Psoas muscle (tissue), 8 donors: ENCODE results near the gene LGALS1. TPM values are rescaled to one million over a fixed set of nuclear protein-coding genes. Genes with fewer than 3 reads are reported as not detected.

Source experiments
- ATAC-seq, 4 donors: fragments of 200-7000 bp; cut with Tn5 transposase; one replicate each; pipeline ENCODE4 v1.9.1; 2020; ENCODE audit warnings: moderate library complexity in 3 of 4, mild to moderate bottlenecking in 2 of 4
- DNase-seq, 2 donors: peaks; one replicate each; pipeline ENCODE4 v3.0.0-alpha.2; 2020
- H3K27ac ChIP-seq: fragments of 200-600 bp; one replicate; pipeline ENCODE4 v1.8.0; 2022
- H3K27me3 ChIP-seq, 3 donors: fragments of 200-600 bp in 1 of 3; one replicate each; pipeline versions ENCODE4 v1.6.1 to v1.8.0; 2013 to 2022; ENCODE audit warnings: low read length in 2 of 3, mild to moderate bottlenecking in 2 of 3, moderate library complexity in 1 of 3; ENCODE audit not compliant: insufficient read depth in 3 of 3
- H3K36me3 ChIP-seq, 2 donors: fragments of 200-600 bp in 1 of 2; one replicate each; pipeline versions ENCODE4 v1.6.1 to v1.8.0; 2013 to 2022; ENCODE audit warnings: low read depth in 1 of 2, mild to moderate bottlenecking in 1 of 2, moderate library complexity in 1 of 2; ENCODE audit not compliant: insufficient read depth in 1 of 2
- H3K4me1 ChIP-seq: fragments of 200-600 bp; one replicate; pipeline ENCODE4 v1.8.0; 2022
- H3K4me3 ChIP-seq: fragments of 200-600 bp; one replicate; pipeline ENCODE4 v1.8.0; 2022; ENCODE audit warnings: mild to moderate bottlenecking
- H3K9me3 ChIP-seq: fragments of 200-600 bp; one replicate; pipeline ENCODE4 v1.8.0; 2022
- CTCF ChIP-seq: fragments of 200-600 bp; IDR thresholded peaks from one replicate; pipeline ENCODE4 v1.8.0; 2022; ENCODE audit warnings: antibody characterized with exemption
- WGBS, 3 donors: extraction: QIAGEN DNeasy Blood & Tissue Kit; methylation state at CpG; one replicate each; pipeline versions ENCODE4 v1.1.6 to v1.1.7; 2013; 5-methylcytosine and 5-hydroxymethylcytosine counted together
- intact Hi-C, 2 donors: fragments of 100-400 bp; cut with DNase I; formaldehyde crosslinking; loops; one replicate each; pipeline versions ENCODE4 v1.11.0 to v1.14.2; 2022
- polyA plus RNA-seq, 3 donors: library from polyadenylated mRNA; stranded (reverse); fragments of 200-250 nt; gene quantifications; one replicate each; pipeline ENCODE4 v1.2.3, GENCODE V29; 2013
- total RNA-seq, 4 donors: library from RNA; stranded (reverse); fragmentation: NEBNext Ultra II Directional in 2 of 4; extraction: Animal tissue kit (Norgen Biotek cat#: 25700) in 2 of 4; gene quantifications; one replicate each; pipeline versions ENCODE4 v1.2.1 to v1.2.4, GENCODE V29; 2021 to 2023
- donor health status: healthy with polysubstance abuse.
- donor health status: DM: no; HTN: no; CAD: no; lungs with moderate emphysema.
- donor health status: Bipolar disorder and iron deficiency.
- donor health status: healthy.
- donor health status: DM: yes; HTN: yes; CAD: no.
- donor health status: DM: no; HTN: no; CAD: no.
- donor health status: DM: no; HTN: no; CAD: no.
- donor health status: DM: yes; HTN: yes; CAD: no.

The LGALS1 gene
- total and polyA plus RNA-seq, 7 donors, result 434 to 1,817 (median 976) TPM

GRCh38 chr22:37627121-37627520, 48.3 kb upstream of the LGALS1 start:
- 68 to 85% (median 72%) methylated on average over 6 to 7 of the region's 7 CpGs for WGBS, 3 donors
- Histone ChIP-seq H3K27ac (peak overlapping the region; percentile 74), H3K27me3 (no peaks in the 10 kb centered on the region), H3K4me1 (peaks cover 24% of the 10 kb centered on the region), H3K4me3 (no peak overlapping the region), H3K9me3 (no peaks in the 10 kb centered on the region), H3K36me3 (peaks cover 0 to 76% of the 10 kb centered on the region in 2 donors)
- intact Hi-C loops, result no loop called here
- TF ChIP-seq CTCF, result no peak
- DNase-seq (no peak), ATAC-seq (no peak)

DNA sequence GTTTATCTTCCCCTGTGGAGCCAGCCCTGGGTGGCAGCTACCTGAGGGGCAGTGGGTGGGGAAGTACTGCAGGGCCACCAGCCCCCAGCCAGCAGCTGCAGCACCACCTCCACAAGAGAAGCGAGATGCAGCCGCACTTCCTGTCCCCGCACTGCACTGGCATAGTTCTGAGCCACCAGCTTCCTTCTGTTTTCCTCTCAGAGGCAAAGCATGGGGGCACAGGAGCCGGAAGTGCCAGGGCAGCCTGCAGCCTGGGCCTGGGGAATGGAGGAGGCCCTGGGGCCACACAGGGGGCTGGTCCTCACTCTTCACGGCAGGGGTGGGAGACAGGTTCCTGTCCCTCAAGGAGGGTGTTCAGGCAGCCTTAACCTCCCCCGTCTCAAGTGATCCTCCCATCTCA, 47.9 kb upstream of the LGALS1 start:
- no peak for TF ChIP-seq CTCF
- H3K9me3 ChIP-seq, result no peaks in the 10 kb centered on the region
- 80 to 86% (median 84%) methylated on average over 6 of the region's 6 CpGs for WGBS, 3 donors
- peaks cover 0 to 77% of the 10 kb centered on the region in 2 donors for H3K36me3 ChIP-seq
- DNase-seq (no peak), ATAC-seq (no peak)
- no peak overlapping the region for H3K4me3 ChIP-seq
- H3K27me3 ChIP-seq, result no peaks in the 10 kb centered on the region
- H3K4me1 ChIP-seq, result peaks cover 24% of the 10 kb centered on the region
- H3K27ac ChIP-seq, result peak overlapping the region; percentile 74
- intact Hi-C loops, result no loop called here

DNA sequence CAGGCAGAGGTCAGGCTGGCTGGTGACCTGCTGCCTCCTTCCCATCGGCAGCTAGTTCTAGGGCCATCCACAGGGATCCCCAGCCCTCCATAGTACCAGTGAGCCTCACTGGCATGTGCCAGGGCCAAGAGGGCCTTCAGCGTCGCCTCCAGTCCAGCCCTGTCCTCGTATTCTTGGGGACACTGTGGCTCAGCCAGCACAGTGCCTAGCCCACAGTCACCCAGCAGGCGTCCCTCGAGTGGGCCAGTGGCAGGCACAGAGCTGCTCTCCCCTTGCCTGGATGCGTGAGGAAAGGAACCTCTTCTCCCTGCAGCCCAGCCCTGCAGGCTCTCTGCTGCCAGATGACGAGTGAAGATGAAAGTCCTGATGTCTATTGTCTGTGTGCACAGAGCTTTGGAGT, 46.6 kb upstream of the LGALS1 start:
- H3K4me1 ChIP-seq, result peaks cover 34% of the 10 kb centered on the region
- no peak overlapping the region for H3K4me3 ChIP-seq
- ATAC-seq, result no peak
- H3K27ac ChIP-seq, result no peak overlapping the region
- TF ChIP-seq CTCF, result no peak
- H3K9me3 ChIP-seq, result no peaks in the 10 kb centered on the region
- intact Hi-C loops, result no loop called here
- DNase-seq, result no peak
- 90 to 94% (median 91%) methylated on average over 8 of the region's 8 CpGs for WGBS, 3 donors
- peaks cover 0 to 71% of the 10 kb centered on the region in 2 donors for H3K36me3 ChIP-seq
- no peaks in the 10 kb centered on the region for H3K27me3 ChIP-seq

DNA sequence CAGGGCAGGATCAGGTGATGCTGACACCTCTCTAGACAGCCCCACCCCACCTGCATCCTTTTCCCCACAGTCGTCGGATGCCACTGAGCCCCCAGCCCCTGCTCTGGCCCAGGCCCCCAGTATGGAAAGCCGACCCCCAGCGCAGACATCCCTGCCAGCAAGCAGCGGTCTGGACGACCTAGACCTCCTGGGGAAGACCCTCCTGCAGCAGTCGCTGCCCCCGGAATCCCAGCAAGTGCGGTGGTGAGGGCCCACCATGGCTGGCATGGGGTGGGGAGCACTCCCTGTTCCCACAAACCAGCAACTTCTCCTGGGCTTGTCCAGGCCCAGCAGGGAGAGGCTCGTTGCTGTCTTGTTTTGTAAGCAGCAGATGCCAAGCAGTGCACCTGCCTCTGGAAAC, 45.5 kb upstream of the LGALS1 start:
- ATAC-seq (no peak), DNase-seq (no peak)
- intact Hi-C loops, result no loop called here
- WGBS, 3 donors, result 84 to 87% (median 85%) methylated on average over 10 of the region's 10 CpGs
- H3K4me3 ChIP-seq, result no peak overlapping the region
- H3K4me1 ChIP-seq, result peaks cover 44% of the 10 kb centered on the region
- H3K36me3 ChIP-seq, result peaks cover 0 to 60% of the 10 kb centered on the region in 2 donors
- TF ChIP-seq CTCF, result no peak
- no peaks in the 10 kb centered on the region for H3K9me3 ChIP-seq
- no peak overlapping the region for H3K27ac ChIP-seq
- no peaks in the 10 kb centered on the region for H3K27me3 ChIP-seq

DNA sequence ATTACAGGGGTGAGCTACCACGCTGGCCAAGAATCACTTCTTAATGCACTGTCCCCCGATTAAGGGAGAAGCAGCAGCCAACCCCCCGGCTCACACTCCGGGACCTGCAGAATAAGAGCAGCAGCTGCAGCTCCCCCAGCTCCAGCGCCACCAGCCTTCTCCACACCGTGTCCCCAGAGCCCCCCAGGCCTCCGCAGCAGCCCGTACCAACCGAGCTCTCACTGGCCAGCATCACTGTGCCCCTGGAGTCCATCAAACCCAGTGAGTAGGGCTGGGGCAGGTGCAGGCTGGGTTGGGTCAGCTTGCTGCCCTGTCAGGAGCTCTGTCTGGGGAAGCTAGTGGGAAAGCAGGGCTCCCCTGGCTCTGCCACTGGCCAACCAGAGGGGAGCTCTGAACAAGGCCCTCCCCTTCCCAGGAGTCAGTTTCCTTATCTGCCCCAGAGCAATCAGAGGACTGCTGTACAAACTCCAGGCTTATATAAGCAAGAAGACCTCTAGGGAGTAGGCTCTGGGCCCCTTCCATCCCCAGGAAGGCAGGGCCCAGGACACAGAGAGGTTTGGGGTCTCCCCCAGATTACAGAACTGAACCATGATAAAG, 44.5 kb upstream of the LGALS1 start:
- intact Hi-C loops, result no loop called here
- H3K27ac ChIP-seq, result no peak overlapping the region
- H3K4me1 ChIP-seq, result peaks cover 38% of the 10 kb centered on the region
- ATAC-seq (no peak), DNase-seq (no peak)
- peaks cover 0 to 56% of the 10 kb centered on the region in 2 donors for H3K36me3 ChIP-seq
- WGBS, 3 donors, result 92 to 93% (median 92%) methylated on average over 9 of the region's 9 CpGs
- TF ChIP-seq CTCF, result no peak
- no peaks in the 10 kb centered on the region for H3K27me3 ChIP-seq
- no peak overlapping the region for H3K4me3 ChIP-seq
- no peaks in the 10 kb centered on the region for H3K9me3 ChIP-seq
